H1 (cell line): Measurements from ENCODE around the gene RETSAT. TPM values are rescaled to one million over a fixed set of nuclear protein-coding genes. Genes with fewer than 3 reads are reported as not detected.

ENCODE experiments used
- CTCF ChIA-PET: fragments of 300-600 bp; sonication (Branson Sonifier 250); formaldehyde crosslinking; loops from one replicate; lab custom pipeline; 2021; ENCODE audit not compliant: partially characterized antibody; lab: Charles Lee
- POLR2A ChIA-PET: fragments of 300-600 bp; sonication (Branson Sonifier 250); formaldehyde crosslinking; loops from one replicate; lab custom pipeline; 2021; ENCODE audit warnings: inconsistent platforms; ENCODE audit not compliant: partially characterized antibody; lab: Charles Lee
- DNase-seq, 2 experiments: peaks; one replicate each; pipeline versions ENCODE4 v3.0.0 to v3.0.0-alpha.2; 2010 to 2022; ENCODE audit warnings: low spot score in 2 of 2, low read depth in 1 of 2, mixed read lengths in 1 of 2
- FAIRE-seq: peaks from 2 replicates; lab custom pipeline; 2011; peaks lifted over from hg19 to GRCh38; lab: Jason Lieb, UNC
- H2AFZ ChIP-seq: 2 replicates; pipeline ENCODE4 v1.8.1; 2012; ENCODE audit warnings: low read length, inconsistent platforms
- H2AK5ac ChIP-seq: 2 replicates; pipeline ENCODE4 v1.6.1; 2013; ENCODE audit warnings: low read depth, low read length
- H2BK120ac ChIP-seq: replicated peaks from 2 replicates; pipeline ENCODE3; 2013; ENCODE audit warnings: low read depth, low read length, inconsistent platforms
- H2BK12ac ChIP-seq: 2 replicates; pipeline ENCODE4 v1.6.1; 2013; ENCODE audit warnings: low read depth, low read length
- H2BK15ac ChIP-seq: 2 replicates; pipeline ENCODE4 v1.6.1; 2013; ENCODE audit warnings: low read length
- H2BK20ac ChIP-seq: 2 replicates; pipeline ENCODE4 v1.6.1; 2013; ENCODE audit warnings: low read length
- H2BK5ac ChIP-seq: 2 replicates; pipeline ENCODE4 v1.6.1; 2013; ENCODE audit warnings: low read depth, low read length
- H3K14ac ChIP-seq: 2 replicates; pipeline ENCODE4 v1.6.1; 2013; ENCODE audit warnings: inconsistent platforms; ENCODE audit not compliant: insufficient read length
- H3K18ac ChIP-seq: 2 replicates; pipeline ENCODE4 v1.6.1; 2013; ENCODE audit warnings: low read length; ENCODE audit errors: extremely low read depth
- H3K23ac ChIP-seq: 2 replicates; pipeline ENCODE4 v1.6.1; 2013; ENCODE audit warnings: inconsistent platforms; ENCODE audit not compliant: insufficient read length
- H3K23me2 ChIP-seq: 2 replicates; pipeline ENCODE4 v1.6.1; 2013; ENCODE audit warnings: low read depth, low read length
- H3K27ac ChIP-seq: 2 replicates; pipeline ENCODE4 v1.6.1; 2011; ENCODE audit warnings: low read depth, low read length, inconsistent platforms
- H3K27me3 ChIP-seq, 4 experiments: replicated peaks in 1 of 4; 1 replicate in 1 of 4; 2 replicates in 3 of 4; pipeline versions ENCODE4 v1.6.1 to v1.8.1; 2011 to 2013; ENCODE audit warnings: low read length in 3 of 4, mild to moderate bottlenecking in 3 of 4, inconsistent platforms in 2 of 4, mixed read lengths in 2 of 4, moderate library complexity in 1 of 4; ENCODE audit not compliant: control insufficient read depth in 3 of 4, insufficient read depth in 3 of 4; ENCODE audit errors: extremely low read depth in 1 of 4
- H3K36me3 ChIP-seq, 4 experiments: 2 replicates each; pipeline versions ENCODE4 v1.6.1 to v1.8.1; 2011 to 2013; ENCODE audit warnings: mild to moderate bottlenecking in 4 of 4, low read length in 3 of 4, moderate library complexity in 2 of 4, control low read depth in 1 of 4, inconsistent platforms in 1 of 4; ENCODE audit not compliant: insufficient read depth in 4 of 4, control insufficient read depth in 2 of 4
- H3K4ac ChIP-seq: replicated peaks from 2 replicates; pipeline ENCODE3; 2013; ENCODE audit warnings: low read length, low read depth, mixed read lengths, inconsistent platforms; ENCODE audit not compliant: insufficient read length
- H3K4me1 ChIP-seq, 4 experiments: replicated peaks in 1 of 4; 1 replicate in 1 of 4; 2 replicates in 3 of 4; pipeline versions ENCODE4 v1.6.1 to v1.8.1; 2011 to 2013; ENCODE audit warnings: low read length in 3 of 4, inconsistent platforms in 2 of 4, mixed read lengths in 1 of 4; ENCODE audit not compliant: insufficient read depth in 4 of 4, control insufficient read depth in 3 of 4
- H3K4me2 ChIP-seq, 2 experiments: 2 replicates each; pipeline versions ENCODE4 v1.6.1 to v1.8.1; 2011 to 2013; ENCODE audit warnings: low read depth in 2 of 2, low read length in 2 of 2, control low read depth in 1 of 2, inconsistent platforms in 1 of 2, mild to moderate bottlenecking in 1 of 2; ENCODE audit not compliant: insufficient read depth in 1 of 2
- H3K4me3 ChIP-seq, 4 experiments: fragments of 200-600, 300-600 bp in 1 of 4; sonication (generic), shearing (Covaris generic), sonication (Bioruptor Twin) in 1 of 4; 2 replicates each; pipeline versions ENCODE4 v1.5.1 to v1.8.1; 2011 to 2016; ENCODE audit warnings: low read length in 4 of 4, low read depth in 3 of 4, control low read depth in 2 of 4, inconsistent platforms in 2 of 4, mild to moderate bottlenecking in 2 of 4, mixed read lengths in 1 of 4, moderate library complexity in 1 of 4; ENCODE audit not compliant: insufficient read depth in 2 of 4; ENCODE audit errors: extremely low read depth in 1 of 4
- H3K56ac ChIP-seq: replicated peaks from 2 replicates; pipeline ENCODE3; 2013; ENCODE audit warnings: low read depth, mild to moderate bottlenecking, mixed read lengths, low read length, inconsistent platforms; ENCODE audit not compliant: insufficient read length
- H3K79me1 ChIP-seq: 2 replicates; pipeline ENCODE4 v1.6.1; 2013; ENCODE audit warnings: low read depth, low read length, control low read depth
- H3K79me2 ChIP-seq, 2 experiments: 2 replicates each; pipeline versions ENCODE4 v1.6.1 to v1.8.1; 2012 to 2013; ENCODE audit warnings: low read length in 2 of 2, mild to moderate bottlenecking in 2 of 2, inconsistent platforms in 1 of 2; ENCODE audit not compliant: insufficient read depth in 2 of 2, control insufficient read depth in 1 of 2
- H3K9ac ChIP-seq, 4 experiments: replicated peaks in 1 of 4; 1 replicate in 1 of 4; 2 replicates in 3 of 4; pipeline versions ENCODE4 v1.6.1 to v1.8.1; 2011 to 2013; ENCODE audit warnings: low read depth in 3 of 4, low read length in 3 of 4, control low read depth in 2 of 4, mild to moderate bottlenecking in 2 of 4, moderate library complexity in 2 of 4, inconsistent platforms in 1 of 4; ENCODE audit errors: extremely low read depth in 1 of 4
- H3K9me3 ChIP-seq, 2 experiments: 2 replicates each; pipeline versions ENCODE4 v1.6.1 to v1.8.1; 2012 to 2013; ENCODE audit warnings: mild to moderate bottlenecking in 2 of 2, moderate library complexity in 2 of 2, control low read depth in 1 of 2, inconsistent platforms in 1 of 2, low read depth in 1 of 2, low read length in 1 of 2, mixed read lengths in 1 of 2; ENCODE audit not compliant: insufficient read depth in 2 of 2
- H4K20me1 ChIP-seq, 2 experiments: replicated peaks in 1 of 2; 2 replicates each; pipeline versions ENCODE3 to v1.8.1; 2011 to 2013; ENCODE audit warnings: inconsistent platforms in 2 of 2, low read length in 2 of 2, mild to moderate bottlenecking in 1 of 2; ENCODE audit not compliant: insufficient read depth in 2 of 2, control insufficient read depth in 1 of 2
- H4K5ac ChIP-seq: 2 replicates; pipeline ENCODE4 v1.6.1; 2013; ENCODE audit warnings: low read length, low read depth, mixed read lengths, inconsistent platforms; ENCODE audit not compliant: insufficient read length
- H4K8ac ChIP-seq: 2 replicates; pipeline ENCODE4 v1.8.0; 2013; ENCODE audit warnings: mild to moderate bottlenecking, moderate library complexity, low read length, inconsistent platforms; ENCODE audit not compliant: insufficient read depth; ENCODE audit errors: extremely low read depth
- H4K91ac ChIP-seq: replicated peaks from 2 replicates; pipeline ENCODE3; 2013; ENCODE audit warnings: low read length, mixed read lengths, inconsistent platforms; ENCODE audit not compliant: insufficient read length
- CBX5 ChIP-seq: fragments of 300-800, 300-1000 bp; sonication (generic); IDR thresholded peaks from 2 replicates; pipeline ENCODE4 v1.7.1; 2016; ENCODE audit warnings: antibody characterized with exemption, low read length, low read depth
- CTCF ChIP-seq, 3 experiments: IDR thresholded peaks; 1 replicate in 2 of 3; 2 replicates in 1 of 3; pipeline versions ENCODE4 v1.5.1 to v1.6.1; 2011; ENCODE audit warnings: low read length in 3 of 3, mild to moderate bottlenecking in 3 of 3, inconsistent platforms in 2 of 3, low read depth in 1 of 3, moderate library complexity in 1 of 3; ENCODE audit not compliant: insufficient read depth in 1 of 3; ENCODE audit errors: control extremely low read depth in 1 of 3
- JUND ChIP-seq: IDR thresholded peaks from 2 replicates; pipeline ENCODE4 v1.6.1; 2011; ENCODE audit warnings: mild to moderate bottlenecking, improper control_type of control experiment, low read length
- MAFK ChIP-seq: IDR thresholded peaks from 2 replicates; pipeline ENCODE4 v1.6.1; 2012; ENCODE audit warnings: low read depth, mild to moderate bottlenecking, improper control_type of control experiment, low read length
- RNF2 ChIP-seq: fragments of 200-900, 300-1000 bp; sonication (generic); IDR thresholded peaks from 2 replicates; pipeline ENCODE4 v1.7.1; 2016; ENCODE audit warnings: borderline replicate concordance, low read depth, mild to moderate bottlenecking, antibody characterized with exemption, low read length; ENCODE audit not compliant: poor library complexity, severe bottlenecking; ENCODE audit errors: missing control alignments
- SP1 ChIP-seq: IDR thresholded peaks from 2 replicates; pipeline ENCODE4 v1.6.1; 2011; ENCODE audit warnings: low read depth, low read length
- SP2 ChIP-seq: IDR thresholded peaks from 2 replicates; pipeline ENCODE4 v1.6.1; 2012; ENCODE audit warnings: mild to moderate bottlenecking, low read length, inconsistent platforms
- SP4 ChIP-seq: IDR thresholded peaks from 2 replicates; pipeline ENCODE4 v1.6.1; 2012; ENCODE audit warnings: low read length, inconsistent platforms
- TAF7 ChIP-seq: optimal IDR thresholded peaks from 2 replicates; pipeline ENCODE3; 2011; ENCODE audit warnings: low read depth, mild to moderate bottlenecking, inconsistent platforms, low read length, moderate library complexity, borderline replicate concordance
- USF2 ChIP-seq: IDR thresholded peaks from 2 replicates; pipeline ENCODE4 v1.6.1; 2011; ENCODE audit warnings: low read length, improper control_type of control experiment
- WGBS, 2 experiments: shearing (Covaris generic) in 1 of 2; methylation state at CpG; one replicate each; pipeline versions ENCODE4 v1.1.6 to v1.1.7; 2013 to 2015; ENCODE audit warnings: low lambda C conversion rate in 2 of 2, mixed read lengths in 2 of 2, inconsistent platforms in 1 of 2, low coverage in 1 of 2, missing lambda C conversion rate in 1 of 2; ENCODE audit not compliant: insufficient replicate concordance in 2 of 2, insufficient coverage in 1 of 2, insufficient read length in 1 of 2; ENCODE audit errors: extremely low coverage in 1 of 2, missing lambda C conversion rate in 1 of 2; 5-methylcytosine and 5-hydroxymethylcytosine counted together
- polyA plus RNA-seq, 7 experiments: library from polyadenylated mRNA; depleted of rRNA in 3 of 7; stranded (reverse) in 5 of 7; unstranded in 2 of 7; fragments of >200 nt in 5 of 7; fragments of 200-250 nt in 2 of 7; gene quantifications; 1 replicate in 5 of 7; 2 replicates in 1 of 7; 4 replicates in 1 of 7; pipeline versions ENCODE4 v1.2.1 to v1.2.3, GENCODE V29; 2011 to 2013; ENCODE audit warnings: missing spikeins in 2 of 7, mixed read lengths in 2 of 7
- total RNA-seq: library from RNA; stranded (reverse); fragmentation: NEBNext Ultra II Directional; extraction: Animal tissue kit (Norgen Biotek cat#: 25700); gene quantifications from 2 replicates; pipeline ENCODE4 v1.2.1, GENCODE V29; 2021

RETSAT gene
- total and polyA plus RNA-seq, 2 of the 8 experiments (the other 6 are each of a cell fraction or from before 2014, with no cell fraction given) = 15.8 to 16.7 TPM

GRCh38 chr2:85310330-85310729 is 44.0 kb downstream of the RETSAT start:
- Histone ChIP-seq H3K79me1 (peaks cover 3% of the 10 kb centered on the region; the same call in 1 of the 2 replicates), H4K91ac (no peak overlapping the region), H3K4me2 (no peak overlapping the region), H3K4ac (no peak overlapping the region), H3K9ac (no peak overlapping the region), H3K18ac (no peak overlapping the region), H3K27ac (no peak overlapping the region), H3K27me3 (no peaks in the 10 kb centered on the region), H4K8ac (no peak overlapping the region), H3K14ac (no peak overlapping the region), H2BK5ac (no peak overlapping the region), H3K4me3 (no peak overlapping the region), H2AK5ac (no peak overlapping the region), H2BK20ac (no peak overlapping the region), H2BK12ac (no peak overlapping the region), H3K36me3 (peaks cover 14 to 50% (median 30%) of the 10 kb centered on the region in 4 experiments), H3K4me1 (peaks cover 0 to 8% (median 2%) of the 10 kb centered on the region in 4 experiments; a peak in 5 of 7 replicates), H3K79me2 (no peaks in the 10 kb centered on the region), H2BK15ac (no peak overlapping the region), H4K20me1 (peaks cover 0 to 4% of the 10 kb centered on the region in 2 experiments), H3K23me2 (no peaks in the 10 kb centered on the region), H3K23ac (no peak overlapping the region), H3K56ac (no peak overlapping the region), H2AFZ (no peak overlapping the region), H3K9me3 (no peaks in the 10 kb centered on the region), H2BK120ac (no peak overlapping the region), H4K5ac (no peak overlapping the region)
- ChIA-PET POLR2A (interaction anchor here (0.8 to 2.8 kb wide), 6 partner anchors 10 to 236 kb away, joined by 3 to 20 read pairs (median 8); partner anchors contain the start of genes MAT2A, TCF7L1 and TGOLN2), CTCF (interaction anchor here (0.8 to 3.4 kb wide), 4 partner anchors 10 to 244 kb away, joined by 3 to 25 read pairs (median 10); no protein-coding TSS in a partner anchor)
- 78% methylated on average over 3 of the region's 3 CpGs; no CpG with 5 or more reads in 1 of the 2 experiments for WGBS, 2 experiments
- DNase-seq (no peak), FAIRE-seq (no peak)
- TF ChIP-seq CTCF (IDR thresholded peaks at IDR 0.05; ENCODE audit: control extremely low read depth in 1 of 3, insufficient read depth in 1 of 3, low read depth in 1 of 3, low read length in 3 of 3) (no peak), JUND (no peak), MAFK (no peak), CBX5 (no peak), USF2 (no peak), SP2 (no peak), TAF7 (no peak), SP4 (no peak), RNF2 (no peak), SP1 (no peak)
